ENCODE results near the gene EFCAB7. TPM values are rescaled to one million over a fixed set of nuclear protein-coding genes. Genes with fewer than 3 reads are reported as not detected.

The EFCAB7 gene
- total RNA-seq, 1 experiment from 2014 or later, result 2.8 TPM

DNA sequence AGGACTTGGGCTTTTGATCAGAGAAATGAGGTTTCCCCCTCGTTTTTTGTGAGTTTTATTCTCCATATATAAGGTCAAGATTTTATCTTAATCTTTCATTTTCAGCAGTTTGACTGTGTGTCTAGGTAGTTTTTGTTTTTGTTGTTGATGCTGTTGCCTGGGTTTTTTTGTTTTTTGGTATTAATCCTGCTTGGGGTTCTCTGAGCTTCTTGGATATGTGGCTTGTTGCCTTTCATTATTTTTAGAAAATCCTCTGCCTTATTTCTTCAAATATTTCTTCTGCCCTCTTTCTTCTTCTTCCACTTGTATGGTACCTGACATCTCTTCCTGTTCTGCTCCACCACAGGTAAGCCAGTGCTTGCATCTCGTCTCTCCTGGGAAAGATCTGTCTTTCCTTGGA is 25.0 kb downstream of the EFCAB7 start (continued):
- no peak for TF ChIP-seq IRF1 (CRISPR knock-in tag; IDR thresholded peaks at IDR 0.05)
- TF ChIP-seq, protein P1, sequence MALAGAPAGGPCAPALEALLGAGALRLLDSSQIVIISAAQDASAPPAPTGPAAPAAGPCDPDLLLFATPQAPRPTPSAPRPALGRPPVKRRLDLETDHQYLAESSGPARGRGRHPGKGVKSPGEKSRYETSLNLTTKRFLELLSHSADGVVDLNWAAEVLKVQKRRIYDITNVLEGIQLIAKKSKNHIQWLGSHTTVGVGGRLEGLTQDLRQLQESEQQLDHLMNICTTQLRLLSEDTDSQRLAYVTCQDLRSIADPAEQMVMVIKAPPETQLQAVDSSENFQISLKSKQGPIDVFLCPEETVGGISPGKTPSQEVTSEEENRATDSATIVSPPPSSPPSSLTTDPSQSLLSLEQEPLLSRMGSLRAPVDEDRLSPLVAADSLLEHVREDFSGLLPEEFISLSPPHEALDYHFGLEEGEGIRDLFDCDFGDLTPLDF (CRISPR knock-in tag; IDR thresholded peaks at IDR 0.05), result no peak
- TF ChIP-seq HMGA2 (CRISPR knock-in tag; IDR thresholded peaks at IDR 0.05), result no peak
- no peak for TF ChIP-seq ZNF671 (CRISPR knock-in tag; IDR thresholded peaks at IDR 0.05)
- TF ChIP-seq, protein P2, sequence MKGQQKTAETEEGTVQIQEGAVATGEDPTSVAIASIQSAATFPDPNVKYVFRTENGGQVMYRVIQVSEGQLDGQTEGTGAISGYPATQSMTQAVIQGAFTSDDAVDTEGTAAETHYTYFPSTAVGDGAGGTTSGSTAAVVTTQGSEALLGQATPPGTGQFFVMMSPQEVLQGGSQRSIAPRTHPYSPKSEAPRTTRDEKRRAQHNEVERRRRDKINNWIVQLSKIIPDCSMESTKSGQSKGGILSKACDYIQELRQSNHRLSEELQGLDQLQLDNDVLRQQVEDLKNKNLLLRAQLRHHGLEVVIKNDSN (CRISPR knock-in tag; IDR thresholded peaks at IDR 0.05), result no peak
- TF ChIP-seq FOXK1 (CRISPR knock-in tag; IDR thresholded peaks at IDR 0.05), result no peak
- TF ChIP-seq, protein P3, sequence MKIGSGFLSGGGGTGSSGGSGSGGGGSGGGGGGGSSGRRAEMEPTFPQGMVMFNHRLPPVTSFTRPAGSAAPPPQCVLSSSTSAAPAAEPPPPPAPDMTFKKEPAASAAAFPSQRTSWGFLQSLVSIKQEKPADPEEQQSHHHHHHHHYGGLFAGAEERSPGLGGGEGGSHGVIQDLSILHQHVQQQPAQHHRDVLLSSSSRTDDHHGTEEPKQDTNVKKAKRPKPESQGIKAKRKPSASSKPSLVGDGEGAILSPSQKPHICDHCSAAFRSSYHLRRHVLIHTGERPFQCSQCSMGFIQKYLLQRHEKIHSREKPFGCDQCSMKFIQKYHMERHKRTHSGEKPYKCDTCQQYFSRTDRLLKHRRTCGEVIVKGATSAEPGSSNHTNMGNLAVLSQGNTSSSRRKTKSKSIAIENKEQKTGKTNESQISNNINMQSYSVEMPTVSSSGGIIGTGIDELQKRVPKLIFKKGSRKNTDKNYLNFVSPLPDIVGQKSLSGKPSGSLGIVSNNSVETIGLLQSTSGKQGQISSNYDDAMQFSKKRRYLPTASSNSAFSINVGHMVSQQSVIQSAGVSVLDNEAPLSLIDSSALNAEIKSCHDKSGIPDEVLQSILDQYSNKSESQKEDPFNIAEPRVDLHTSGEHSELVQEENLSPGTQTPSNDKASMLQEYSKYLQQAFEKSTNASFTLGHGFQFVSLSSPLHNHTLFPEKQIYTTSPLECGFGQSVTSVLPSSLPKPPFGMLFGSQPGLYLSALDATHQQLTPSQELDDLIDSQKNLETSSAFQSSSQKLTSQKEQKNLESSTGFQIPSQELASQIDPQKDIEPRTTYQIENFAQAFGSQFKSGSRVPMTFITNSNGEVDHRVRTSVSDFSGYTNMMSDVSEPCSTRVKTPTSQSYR (CRISPR knock-in tag; IDR thresholded peaks at IDR 0.05), result no peak
- no peak for TF ChIP-seq JAZF1 (CRISPR knock-in tag; IDR thresholded peaks at IDR 0.05)
- TF ChIP-seq, protein P4, sequence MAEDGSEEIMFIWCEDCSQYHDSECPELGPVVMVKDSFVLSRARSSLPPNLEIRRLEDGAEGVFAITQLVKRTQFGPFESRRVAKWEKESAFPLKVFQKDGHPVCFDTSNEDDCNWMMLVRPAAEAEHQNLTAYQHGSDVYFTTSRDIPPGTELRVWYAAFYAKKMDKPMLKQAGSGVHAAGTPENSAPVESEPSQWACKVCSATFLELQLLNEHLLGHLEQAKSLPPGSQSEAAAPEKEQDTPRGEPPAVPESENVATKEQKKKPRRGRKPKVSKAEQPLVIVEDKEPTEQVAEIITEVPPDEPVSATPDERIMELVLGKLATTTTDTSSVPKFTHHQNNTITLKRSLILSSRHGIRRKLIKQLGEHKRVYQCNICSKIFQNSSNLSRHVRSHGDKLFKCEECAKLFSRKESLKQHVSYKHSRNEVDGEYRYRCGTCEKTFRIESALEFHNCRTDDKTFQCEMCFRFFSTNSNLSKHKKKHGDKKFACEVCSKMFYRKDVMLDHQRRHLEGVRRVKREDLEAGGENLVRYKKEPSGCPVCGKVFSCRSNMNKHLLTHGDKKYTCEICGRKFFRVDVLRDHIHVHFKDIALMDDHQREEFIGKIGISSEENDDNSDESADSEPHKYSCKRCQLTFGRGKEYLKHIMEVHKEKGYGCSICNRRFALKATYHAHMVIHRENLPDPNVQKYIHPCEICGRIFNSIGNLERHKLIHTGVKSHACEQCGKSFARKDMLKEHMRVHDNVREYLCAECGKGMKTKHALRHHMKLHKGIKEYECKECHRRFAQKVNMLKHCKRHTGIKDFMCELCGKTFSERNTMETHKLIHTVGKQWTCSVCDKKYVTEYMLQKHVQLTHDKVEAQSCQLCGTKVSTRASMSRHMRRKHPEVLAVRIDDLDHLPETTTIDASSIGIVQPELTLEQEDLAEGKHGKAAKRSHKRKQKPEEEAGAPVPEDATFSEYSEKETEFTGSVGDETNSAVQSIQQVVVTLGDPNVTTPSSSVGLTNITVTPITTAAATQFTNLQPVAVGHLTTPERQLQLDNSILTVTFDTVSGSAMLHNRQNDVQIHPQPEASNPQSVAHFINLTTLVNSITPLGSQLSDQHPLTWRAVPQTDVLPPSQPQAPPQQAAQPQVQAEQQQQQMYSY (CRISPR knock-in tag; IDR thresholded peaks at IDR 0.05), result no peak
- no peak for TF ChIP-seq E2F4 (CRISPR knock-in tag; IDR thresholded peaks at IDR 0.05; ENCODE audit: borderline replicate concordance, low read depth)

DNA sequence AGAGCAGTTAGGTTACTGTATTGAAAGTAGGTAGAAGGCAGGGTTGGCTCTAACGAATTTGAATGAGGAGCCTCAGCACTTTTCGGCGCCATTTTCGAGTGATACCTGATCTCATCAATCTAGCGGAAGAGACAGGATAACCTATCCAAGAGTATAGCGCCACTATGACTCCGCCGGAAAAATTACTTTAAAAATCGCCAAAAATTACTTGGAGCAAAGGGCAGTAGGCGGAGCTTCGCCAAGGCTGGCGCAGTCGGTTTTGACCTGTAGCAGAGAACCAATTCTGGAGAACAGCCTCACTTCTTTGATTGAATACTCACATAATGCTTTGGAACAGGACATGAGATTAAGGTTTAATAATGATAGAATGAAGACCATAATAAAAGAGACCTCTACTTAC is 25.6 kb downstream of the EFCAB7 start:
- H3K27me3 Mint-ChIP-seq (ENCODE audit: low read depth), result no peaks in the 10 kb centered on the region
- TF ChIP-seq ZNF232 (CRISPR knock-in tag; IDR thresholded peaks at IDR 0.05) (no peak), GABPB1 (CRISPR knock-in tag; IDR thresholded peaks at IDR 0.05) (no peak), SP1 (CRISPR knock-in tag; conservative IDR thresholded peaks at IDR 0.05) (no peak), ATF1 (CRISPR knock-in tag; IDR thresholded peaks at IDR 0.05) (no peak), ETV6 (CRISPR knock-in tag; IDR thresholded peaks at IDR 0.05) (no peak), RORB (CRISPR knock-in tag; IDR thresholded peaks at IDR 0.05) (no peak), EMX1 (CRISPR knock-in tag; IDR thresholded peaks at IDR 0.05) (no peak), GTF2I (CRISPR knock-in tag; conservative IDR thresholded peaks at IDR 0.05) (no peak), NFE2L1 (CRISPR knock-in tag; IDR thresholded peaks at IDR 0.05) (no peak), CREM (CRISPR knock-in tag; IDR thresholded peaks at IDR 0.05) (no peak), SMAD4 (CRISPR knock-in tag; IDR thresholded peaks at IDR 0.05) (no peak), OVOL2 (CRISPR knock-in tag; IDR thresholded peaks at IDR 0.05; ENCODE audit: borderline replicate concordance) (no peak), CBFB (CRISPR knock-in tag; IDR thresholded peaks at IDR 0.05; ENCODE audit: low read depth) (no peak), JUN (CRISPR knock-in tag; IDR thresholded peaks at IDR 0.05) (no peak)
- TF ChIP-seq, protein P2 (CRISPR knock-in tag; IDR thresholded peaks at IDR 0.05), result no peak
- TF ChIP-seq, protein P5, sequence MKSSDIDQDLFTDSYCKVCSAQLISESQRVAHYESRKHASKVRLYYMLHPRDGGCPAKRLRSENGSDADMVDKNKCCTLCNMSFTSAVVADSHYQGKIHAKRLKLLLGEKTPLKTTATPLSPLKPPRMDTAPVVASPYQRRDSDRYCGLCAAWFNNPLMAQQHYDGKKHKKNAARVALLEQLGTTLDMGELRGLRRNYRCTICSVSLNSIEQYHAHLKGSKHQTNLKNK (CRISPR knock-in tag; IDR thresholded peaks at IDR 0.05), result no peak
- no peak overlapping the region for H3K4me3 Mint-ChIP-seq
- ChIA-PET POLR2A (no interaction called here), CTCF (interaction anchor here (1.3 to 2.0 kb wide), 2 partner anchors 9 to 11 kb away, joined by 6 to 7 read pairs; no protein-coding TSS in a partner anchor)
- 0 out of 2 replicates have a peak, but pooled peaks cover 1% of the 10 kb centered on the region for H3K9me3 Mint-ChIP-seq
- H3K27ac Mint-ChIP-seq, result no peak overlapping the region
- H3K4me1 Mint-ChIP-seq, result no peaks in the 10 kb centered on the region
- DNase-seq (ENCODE audit: low spot score) (no peak), ATAC-seq (no peak)
- H3K36me3 Mint-ChIP-seq, result no peaks in the 10 kb centered on the region
